ENCODE data around the gene ART5.
"Not testable (repeated sequence)": the region's sequence is repeated elsewhere in the genome, so short reads cannot be mapped to it uniquely, and the experiment has no call there.

Gene ART5

DNA sequence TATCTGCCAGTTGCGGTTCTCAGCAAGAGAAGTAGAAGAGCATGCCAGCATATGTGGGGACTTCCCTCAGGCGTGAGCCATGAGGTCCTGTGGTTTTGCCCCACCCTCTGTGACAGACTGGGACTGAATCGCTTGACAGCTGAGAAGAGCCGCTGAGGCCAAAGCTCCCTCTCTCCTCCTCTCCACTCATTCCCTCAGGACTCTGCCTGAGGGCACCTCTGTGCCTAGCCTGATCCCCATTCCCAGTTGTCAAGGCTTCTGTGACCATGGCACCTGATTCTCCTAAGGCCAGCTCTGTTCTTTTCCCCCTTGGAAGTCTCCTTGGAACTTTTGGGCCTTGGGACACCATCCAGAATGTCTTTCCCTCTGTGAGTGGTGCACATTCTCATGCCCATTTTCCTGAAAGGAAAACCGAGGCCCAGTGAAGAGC, 27.0 kb downstream of the ART5 start:
- Mint-ChIP-seq H3K4me3 (peak overlapping the region; percentile 24 to 75), H3K27me3 (no peaks in the 10 kb centered on the region)
- DNase-seq = peak; percentile 39 to 63

GRCh38 chr11:3613998-3614741, 27.6 kb downstream of the ART5 start:
- H3K27ac Mint-ChIP-seq = no peak overlapping the region
- no peak for DNase-seq
- no peaks in the 10 kb centered on the region for H3K9me3 Mint-ChIP-seq
- peaks cover 19% of the 10 kb centered on the region for H3K4me1 Mint-ChIP-seq
- no peaks in the 10 kb centered on the region for H3K27me3 Mint-ChIP-seq
- peak; percentile 19 for ATAC-seq
- peak overlapping the region; percentile 24 to 75 for H3K4me3 Mint-ChIP-seq

More for the DNA sequence above, 27.0 kb downstream of the ART5 start:
- H3K9me3 Mint-ChIP-seq = no peaks in the 10 kb centered on the region
- no peak overlapping the region for H3K27ac Mint-ChIP-seq
- H3K4me1 Mint-ChIP-seq = peaks cover 19% of the 10 kb centered on the region
- ATAC-seq = peak; percentile 99

GRCh38 chr11:3611976-3612678, 29.7 kb downstream of the ART5 start:
- H3K4me1 Mint-ChIP-seq = peaks cover 19% of the 10 kb centered on the region
- no peaks in the 10 kb centered on the region for H3K27me3 Mint-ChIP-seq
- no peaks in the 10 kb centered on the region for H3K9me3 Mint-ChIP-seq
- DNase-seq (no peak), ATAC-seq (no peak)
- H3K4me3 Mint-ChIP-seq = no peak overlapping the region
- H3K27ac Mint-ChIP-seq = no peak overlapping the region

GRCh38 chr11:3610846-3611245, 30.9 kb downstream of the ART5 start:
- Mint-ChIP-seq H3K27ac (no peak overlapping the region), H3K9me3 (no peaks in the 10 kb centered on the region), H3K4me1 (peaks cover 19% of the 10 kb centered on the region), H3K27me3 (no peaks in the 10 kb centered on the region), H3K4me3 (no peak overlapping the region)
- DNase-seq = no peak
- no peak for ATAC-seq

GRCh38 chr11:3609416-3610265, 32.2 kb downstream of the ART5 start:
- H3K9me3 Mint-ChIP-seq = no peaks in the 10 kb centered on the region
- H3K27me3 Mint-ChIP-seq = no peaks in the 10 kb centered on the region
- peaks cover 10% of the 10 kb centered on the region for H3K4me1 Mint-ChIP-seq
- DNase-seq = peak; percentile 13 to 24
- ATAC-seq = no peak
- no peak overlapping the region for H3K4me3 Mint-ChIP-seq
- H3K27ac Mint-ChIP-seq = no peak overlapping the region

DNA sequence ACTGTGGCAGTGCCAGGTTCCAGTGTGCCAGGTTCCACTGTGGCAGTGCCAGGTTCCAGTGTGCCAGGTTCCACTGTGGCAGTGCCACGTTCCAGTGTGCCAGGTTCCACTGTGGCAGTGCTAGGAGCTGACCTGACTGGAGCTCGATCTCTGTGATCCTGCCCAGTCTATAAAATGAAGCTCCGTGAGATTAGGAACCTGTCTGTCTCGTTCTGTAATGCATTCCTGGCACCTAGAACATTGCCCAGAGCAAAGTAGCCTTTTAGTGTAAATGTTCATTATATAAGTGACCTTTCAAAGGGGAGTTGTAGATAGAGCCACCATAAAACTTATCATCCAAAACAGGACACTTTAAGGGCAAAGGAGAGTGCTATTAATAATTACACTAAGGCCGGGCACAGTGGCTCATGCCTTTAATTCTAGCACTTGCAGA, 36.0 kb downstream of the ART5 start:
- Mint-ChIP-seq H3K9me3 (no peaks in the 10 kb centered on the region), H3K4me3 (no peak overlapping the region), H3K27ac (no peak overlapping the region), H3K4me1 (no peaks in the 10 kb centered on the region), H3K27me3 (no peaks in the 10 kb centered on the region)
- no peak for DNase-seq
- no peak for ATAC-seq

DNA sequence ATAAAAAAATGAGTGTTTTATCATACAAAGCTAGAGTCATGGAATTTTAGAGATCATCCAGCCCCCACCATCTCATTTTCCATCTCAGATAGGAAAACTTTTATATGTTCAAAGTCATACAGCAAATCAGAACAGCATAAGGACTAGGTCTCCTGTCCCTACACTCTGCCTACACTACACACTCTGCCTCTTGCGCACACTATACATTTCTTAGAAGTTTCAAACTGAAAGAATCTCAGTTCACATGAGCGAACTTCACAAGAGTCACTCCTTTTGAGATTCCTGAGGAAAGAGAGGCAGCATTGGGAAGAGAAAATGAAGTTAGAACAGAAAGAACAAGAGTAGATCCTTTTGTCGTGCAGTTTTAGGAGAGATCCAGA, 36.5 kb downstream of the ART5 start:
- Mint-ChIP-seq H3K27ac (no peak overlapping the region), H3K4me3 (no peak overlapping the region), H3K9me3 (no peaks in the 10 kb centered on the region), H3K4me1 (no peaks in the 10 kb centered on the region), H3K27me3 (no peaks in the 10 kb centered on the region)
- no peak for DNase-seq
- ATAC-seq = no peak

- Mint-ChIP-seq H3K27ac (no peak overlapping the region), H3K27me3 (no peaks in the 10 kb centered on the region), H3K4me1 (no peaks in the 10 kb centered on the region), H3K4me3 (no peak overlapping the region), H3K9me3 (no peaks in the 10 kb centered on the region)
- DNase-seq (no peak), ATAC-seq (no peak)
These were observed 37.6 kb downstream of the ART5 start for GRCh38 chr11:3604167-3604566.

DNA sequence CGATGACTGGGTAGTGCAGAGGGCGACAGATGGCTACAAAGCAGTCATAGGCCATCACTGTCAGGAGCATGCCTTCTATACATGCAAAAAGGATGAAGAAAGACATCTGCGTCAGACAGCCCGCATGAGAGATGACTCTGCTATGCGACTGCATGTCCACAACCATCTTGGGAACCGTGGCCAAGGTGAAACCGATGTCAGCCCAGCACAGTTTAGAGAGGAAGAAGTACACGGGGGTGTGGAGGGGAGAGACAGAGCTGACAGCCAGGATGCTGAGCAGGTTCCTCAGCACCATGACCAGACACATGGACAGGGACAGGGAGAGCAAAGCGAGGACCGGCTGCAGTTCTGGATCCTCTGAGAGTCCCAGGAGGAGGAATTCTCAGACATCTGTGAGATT, 41.6 kb downstream of the ART5 start:
- not testable (repeated sequence) for ATAC-seq, H3K4me1 Mint-ChIP-seq

DNA sequence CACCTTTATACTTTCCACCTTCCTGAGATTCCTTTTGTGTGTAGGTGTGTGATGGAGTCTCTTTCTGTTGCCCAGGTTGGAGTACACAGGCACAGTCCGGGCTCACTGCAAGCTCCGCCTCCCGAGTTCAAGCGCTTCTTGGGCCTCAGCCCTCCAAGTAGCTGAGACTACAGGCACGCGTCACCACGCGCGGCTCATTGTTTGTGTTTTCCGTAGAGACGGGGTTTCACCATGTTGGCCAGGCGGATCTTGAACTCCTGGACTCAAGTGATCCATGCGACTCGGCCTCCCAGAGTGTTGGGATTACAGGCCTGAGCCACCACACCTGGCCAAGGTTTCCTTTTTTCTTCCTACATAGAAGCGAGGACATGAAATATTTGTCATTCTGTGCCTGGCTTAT, 44.0 kb downstream of the ART5 start:
- not testable (repeated sequence) for H3K9me3 Mint-ChIP-seq, H3K27me3 Mint-ChIP-seq, H3K4me1 Mint-ChIP-seq, H3K4me3 Mint-ChIP-seq, H3K27ac Mint-ChIP-seq, ATAC-seq, DNase-seq

More for the DNA sequence above, 41.6 kb downstream of the ART5 start:
- not testable (repeated sequence) for H3K27me3 Mint-ChIP-seq, H3K9me3 Mint-ChIP-seq, H3K27ac Mint-ChIP-seq, DNase-seq, H3K4me3 Mint-ChIP-seq

- DNase-seq, H3K9me3 Mint-ChIP-seq, H3K27ac Mint-ChIP-seq, H3K4me1 Mint-ChIP-seq, ATAC-seq, H3K4me3 Mint-ChIP-seq, H3K27me3 Mint-ChIP-seq: not testable (repeated sequence)
These were observed 50.5 kb downstream of the ART5 start for GRCh38 chr11:3591326-3591725.

DNA sequence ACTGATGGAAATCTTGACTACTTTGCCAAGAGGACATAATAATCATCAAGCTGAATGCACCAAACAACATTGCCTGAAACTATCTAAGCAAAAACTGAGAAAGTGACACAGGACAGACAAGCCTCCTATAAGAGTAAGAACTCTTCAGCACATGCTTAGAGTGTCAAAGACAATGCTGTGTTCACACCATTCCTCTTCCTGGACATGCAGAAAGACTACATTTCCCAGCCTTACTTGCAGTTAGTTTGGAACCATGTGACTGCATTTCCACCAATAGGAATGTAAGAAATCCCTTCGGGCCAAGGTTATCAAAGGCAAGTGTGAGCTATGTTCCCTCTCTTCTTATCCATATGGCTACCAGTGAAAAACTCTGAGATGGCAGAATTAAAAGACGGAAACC, 51.6 kb downstream of the ART5 start:
- H3K9me3 Mint-ChIP-seq, H3K4me1 Mint-ChIP-seq, ATAC-seq, H3K4me3 Mint-ChIP-seq, H3K27ac Mint-ChIP-seq, DNase-seq: not testable (repeated sequence)
- H3K27me3 Mint-ChIP-seq = peaks cover 12% of the 10 kb centered on the region

- H3K9me3 Mint-ChIP-seq, H3K27ac Mint-ChIP-seq, ATAC-seq, DNase-seq, H3K4me1 Mint-ChIP-seq, H3K4me3 Mint-ChIP-seq: not testable (repeated sequence)
- H3K27me3 Mint-ChIP-seq = peaks cover 22% of the 10 kb centered on the region
These were observed 53.0 kb downstream of the ART5 start for GRCh38 chr11:3588776-3589175.
